ENCODE data around the gene RAP1GDS1.
"Not testable (repeated sequence)": the region's sequence is repeated elsewhere in the genome, so short reads cannot be mapped to it uniquely, and the experiment has no call there.

Gene RAP1GDS1

GRCh38 chr4:98358630-98359248, 97.6 kb downstream of the RAP1GDS1 start:
- no peak overlapping the region for H2AFZ ChIP-seq (ENCODE audit: low read depth, low read length)
- no peak for ATAC-seq (ENCODE audit: insufficient read depth, low read depth)
- no peak overlapping the region for H3K4me3 ChIP-seq (ENCODE audit: low read depth in 1 of 2, low read length in 2 of 2)
- no peak overlapping the region for H3K9ac ChIP-seq (ENCODE audit: low read depth, low read length)
- H3K79me2 ChIP-seq (ENCODE audit: insufficient read depth, low read length), result peaks cover 47% of the 10 kb centered on the region
- H4K20me1 ChIP-seq (ENCODE audit: insufficient read depth, low read length), result no peaks in the 10 kb centered on the region
- H3K36me3 ChIP-seq (ENCODE audit: insufficient read depth, low read length), result peaks cover 38% of the 10 kb centered on the region
- no peak overlapping the region for H3K27ac ChIP-seq (ENCODE audit: low read length)
- H3K27me3 ChIP-seq (ENCODE audit: insufficient read depth, low read length, poor library complexity), result no peaks in the 10 kb centered on the region
- no peaks in the 10 kb centered on the region for H3K9me3 ChIP-seq (ENCODE audit: insufficient read depth, low read length, severe bottlenecking)
- peaks cover 13% of the 10 kb centered on the region for H3K4me1 ChIP-seq (ENCODE audit: insufficient read depth, low read length)
- TF ChIP-seq EZH2 (IDR thresholded peaks at IDR 0.05; ENCODE audit: borderline replicate concordance, low read depth, low read length, severe bottlenecking) (no peak), CTCF (IDR thresholded peaks at IDR 0.05; ENCODE audit: borderline replicate concordance, extremely low read depth, low read length, poor library complexity, severe bottlenecking) (peak; percentile 14)
- H3K4me2 ChIP-seq (ENCODE audit: insufficient read depth, low read length), result no peak overlapping the region
- DNase-seq, result no peak

GRCh38 chr4:98359646-98360045, 98.5 kb downstream of the RAP1GDS1 start:
- Histone ChIP-seq H3K9ac (ENCODE audit: low read depth, low read length) (no peak overlapping the region), H3K9me3 (ENCODE audit: insufficient read depth, low read length, severe bottlenecking) (no peaks in the 10 kb centered on the region), H3K4me1 (ENCODE audit: insufficient read depth, low read length) (peaks cover 13% of the 10 kb centered on the region), H3K27ac (ENCODE audit: low read length) (no peak overlapping the region), H2AFZ (ENCODE audit: low read depth, low read length) (no peak overlapping the region), H3K36me3 (ENCODE audit: insufficient read depth, low read length) (peaks cover 43% of the 10 kb centered on the region), H3K27me3 (ENCODE audit: insufficient read depth, low read length, poor library complexity) (no peaks in the 10 kb centered on the region), H3K79me2 (ENCODE audit: insufficient read depth, low read length) (peaks cover 47% of the 10 kb centered on the region), H3K4me2 (ENCODE audit: insufficient read depth, low read length) (no peak overlapping the region), H3K4me3 (ENCODE audit: low read depth in 1 of 2, low read length in 2 of 2) (no peak overlapping the region), H4K20me1 (ENCODE audit: insufficient read depth, low read length) (no peaks in the 10 kb centered on the region)
- no peak for TF ChIP-seq EZH2 (IDR thresholded peaks at IDR 0.05; ENCODE audit: borderline replicate concordance, low read depth, low read length, severe bottlenecking)
- no peak for TF ChIP-seq CTCF (IDR thresholded peaks at IDR 0.05; ENCODE audit: borderline replicate concordance, extremely low read depth, low read length, poor library complexity, severe bottlenecking)
- no peak; the same call in 2 of the 3 replicates for ATAC-seq (ENCODE audit: insufficient read depth, low read depth)
- DNase-seq, result no peak

GRCh38 chr4:98363431-98363830, 102.2 kb downstream of the RAP1GDS1 start:
- Histone ChIP-seq H3K27ac (ENCODE audit: low read length) (no peak overlapping the region), H3K9ac (ENCODE audit: low read depth, low read length) (no peak overlapping the region), H3K27me3 (ENCODE audit: insufficient read depth, low read length, poor library complexity) (no peaks in the 10 kb centered on the region), H3K79me2 (ENCODE audit: insufficient read depth, low read length) (peaks cover 32% of the 10 kb centered on the region), H3K4me2 (ENCODE audit: insufficient read depth, low read length) (no peak overlapping the region), H3K4me3 (ENCODE audit: low read depth in 1 of 2, low read length in 2 of 2) (no peak overlapping the region), H3K36me3 (ENCODE audit: insufficient read depth, low read length) (peaks cover 63% of the 10 kb centered on the region), H4K20me1 (ENCODE audit: insufficient read depth, low read length) (no peaks in the 10 kb centered on the region), H3K9me3 (ENCODE audit: insufficient read depth, low read length, severe bottlenecking) (peaks cover 23% of the 10 kb centered on the region), H2AFZ (ENCODE audit: low read depth, low read length) (no peak overlapping the region), H3K4me1 (ENCODE audit: insufficient read depth, low read length) (peaks cover 8% of the 10 kb centered on the region)
- no peak for ATAC-seq (ENCODE audit: insufficient read depth, low read depth)
- no peak for DNase-seq
- TF ChIP-seq EZH2 (IDR thresholded peaks at IDR 0.05; ENCODE audit: borderline replicate concordance, low read depth, low read length, severe bottlenecking) (no peak), CTCF (IDR thresholded peaks at IDR 0.05; ENCODE audit: borderline replicate concordance, extremely low read depth, low read length, poor library complexity, severe bottlenecking) (no peak)

GRCh38 chr4:98366275-98366674, 105.1 kb downstream of the RAP1GDS1 start:
- not testable (repeated sequence) for H2AFZ ChIP-seq (ENCODE audit: low read depth, low read length); DNase-seq; H3K27ac ChIP-seq (ENCODE audit: low read length); H3K4me3 ChIP-seq (ENCODE audit: low read depth in 1 of 2, low read length in 2 of 2); H3K27me3 ChIP-seq (ENCODE audit: insufficient read depth, low read length, poor library complexity); ATAC-seq (ENCODE audit: insufficient read depth, low read depth); H3K4me2 ChIP-seq (ENCODE audit: insufficient read depth, low read length); H3K9ac ChIP-seq (ENCODE audit: low read depth, low read length); H3K4me1 ChIP-seq (ENCODE audit: insufficient read depth, low read length); H4K20me1 ChIP-seq (ENCODE audit: insufficient read depth, low read length)
- Histone ChIP-seq H3K79me2 (ENCODE audit: insufficient read depth, low read length) (peaks cover 13% of the 10 kb centered on the region), H3K36me3 (ENCODE audit: insufficient read depth, low read length) (peaks cover 88% of the 10 kb centered on the region), H3K9me3 (ENCODE audit: insufficient read depth, low read length, severe bottlenecking) (peaks cover 23% of the 10 kb centered on the region)

- H3K4me3 ChIP-seq (ENCODE audit: low read depth in 1 of 2, low read length in 2 of 2); H3K4me2 ChIP-seq (ENCODE audit: insufficient read depth, low read length); H2AFZ ChIP-seq (ENCODE audit: low read depth, low read length); H3K27me3 ChIP-seq (ENCODE audit: insufficient read depth, low read length, poor library complexity); DNase-seq; H3K79me2 ChIP-seq (ENCODE audit: insufficient read depth, low read length); H3K4me1 ChIP-seq (ENCODE audit: insufficient read depth, low read length); H3K9ac ChIP-seq (ENCODE audit: low read depth, low read length); ATAC-seq (ENCODE audit: insufficient read depth, low read depth); H4K20me1 ChIP-seq (ENCODE audit: insufficient read depth, low read length); H3K27ac ChIP-seq (ENCODE audit: low read length): not testable (repeated sequence)
- H3K9me3 ChIP-seq (ENCODE audit: insufficient read depth, low read length, severe bottlenecking), result peaks cover 23% of the 10 kb centered on the region
- peaks cover 90% of the 10 kb centered on the region for H3K36me3 ChIP-seq (ENCODE audit: insufficient read depth, low read length)
Measured at GRCh38 chr4:98368000-98368399, 106.8 kb downstream of the RAP1GDS1 start.

All from DND-41 (cell line).